ENCODE measurements around the gene SPAG16. TPM values are rescaled to one million over a fixed set of nuclear protein-coding genes. Genes with fewer than 3 reads are reported as not detected.

Gene SPAG16
- total RNA-seq, 1 experiment from 2014 or later = 13.0 TPM

DNA sequence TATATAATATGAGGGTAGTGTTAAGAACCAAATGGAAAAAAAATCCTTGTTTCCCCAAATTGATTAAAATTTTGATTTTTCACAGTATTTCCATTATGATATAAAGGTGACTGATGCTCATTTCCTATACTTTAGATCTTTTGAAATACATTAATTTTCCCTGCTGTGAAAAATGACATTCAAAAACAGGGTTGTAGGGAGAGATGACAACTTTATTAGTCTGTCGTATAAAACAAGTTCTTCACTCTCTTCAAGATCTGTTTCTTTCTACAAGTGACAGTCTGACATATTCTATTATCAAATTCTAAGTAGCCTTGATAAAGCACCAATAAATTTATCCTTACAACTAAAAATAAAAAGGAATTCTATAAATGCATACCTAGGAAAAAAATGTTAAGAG lies 1081.3 kb downstream of the SPAG16 start:
- H3K27ac ChIP-seq (ENCODE audit: low read length) = no peak overlapping the region
- TF ChIP-seq, protein P1, sequence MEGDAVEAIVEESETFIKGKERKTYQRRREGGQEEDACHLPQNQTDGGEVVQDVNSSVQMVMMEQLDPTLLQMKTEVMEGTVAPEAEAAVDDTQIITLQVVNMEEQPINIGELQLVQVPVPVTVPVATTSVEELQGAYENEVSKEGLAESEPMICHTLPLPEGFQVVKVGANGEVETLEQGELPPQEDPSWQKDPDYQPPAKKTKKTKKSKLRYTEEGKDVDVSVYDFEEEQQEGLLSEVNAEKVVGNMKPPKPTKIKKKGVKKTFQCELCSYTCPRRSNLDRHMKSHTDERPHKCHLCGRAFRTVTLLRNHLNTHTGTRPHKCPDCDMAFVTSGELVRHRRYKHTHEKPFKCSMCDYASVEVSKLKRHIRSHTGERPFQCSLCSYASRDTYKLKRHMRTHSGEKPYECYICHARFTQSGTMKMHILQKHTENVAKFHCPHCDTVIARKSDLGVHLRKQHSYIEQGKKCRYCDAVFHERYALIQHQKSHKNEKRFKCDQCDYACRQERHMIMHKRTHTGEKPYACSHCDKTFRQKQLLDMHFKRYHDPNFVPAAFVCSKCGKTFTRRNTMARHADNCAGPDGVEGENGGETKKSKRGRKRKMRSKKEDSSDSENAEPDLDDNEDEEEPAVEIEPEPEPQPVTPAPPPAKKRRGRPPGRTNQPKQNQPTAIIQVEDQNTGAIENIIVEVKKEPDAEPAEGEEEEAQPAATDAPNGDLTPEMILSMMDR (IDR thresholded peaks at IDR 0.05) = no peak
- intact Hi-C loops (cut with micrococcal nuclease; ENCODE audit: unreplicated experiment) = no loop called here
- CTCF ChIA-PET = no interaction called here
- no peaks in the 10 kb centered on the region for H3K36me3 ChIP-seq (ENCODE audit: control insufficient read depth, insufficient read depth, low read length)
- no peaks in the 10 kb centered on the region; the same call in 1 of the 2 replicates for H3K9me3 ChIP-seq (ENCODE audit: control insufficient read depth, insufficient read depth, low read depth, low read length)
- POLR2A ChIA-PET = no interaction called here
- no peaks in the 10 kb centered on the region for H3K27me3 ChIP-seq (ENCODE audit: control insufficient read depth, insufficient read depth, low read length)
- in situ Hi-C loops (cut with HindIII; ENCODE audit: low pct_unique_long_range_greater_than_20kb, low sequenced_read_pairs) = no loop called here
- H3K4me3 ChIP-seq (ENCODE audit: low read depth in 2 of 2, low read length in 2 of 2) = no peak overlapping the region
- H3K4me1 ChIP-seq (ENCODE audit: control insufficient read depth, insufficient read depth, low read length) = no peaks in the 10 kb centered on the region
- no peak for ATAC-seq
- no peak for DNase-seq (ENCODE audit: low read depth, low spot score)
- BruUV-seq (replicated peaks) = no TSS peak

DNA sequence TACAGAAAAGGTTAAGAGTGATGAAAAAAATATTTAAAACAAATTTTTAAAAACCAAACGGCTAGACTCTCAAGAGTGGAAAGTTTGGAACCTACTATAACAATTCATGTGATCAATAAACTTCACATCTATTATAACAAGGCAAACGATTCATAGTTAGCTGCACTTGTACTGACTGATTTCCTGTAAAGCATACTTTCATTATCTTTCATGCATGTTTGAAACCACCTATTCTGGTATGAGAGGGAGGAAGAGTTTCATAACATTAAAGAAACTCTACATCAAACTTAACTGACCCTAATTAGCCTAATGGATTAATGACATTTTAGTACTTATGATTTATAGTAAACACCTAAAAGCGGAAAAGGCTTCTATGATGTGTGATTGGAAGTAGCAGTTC lies 1082.9 kb downstream of the SPAG16 start:
- intact Hi-C loops (cut with micrococcal nuclease; ENCODE audit: unreplicated experiment) (no loop called here), in situ Hi-C loops (cut with HindIII; ENCODE audit: low pct_unique_long_range_greater_than_20kb, low sequenced_read_pairs) (no loop called here)
- TF ChIP-seq, protein P1 (IDR thresholded peaks at IDR 0.05) = no peak
- TF ChIP-seq TCF7L2 (IDR thresholded peaks at IDR 0.05; ENCODE audit: low read depth, low read length) (no peak), SIN3A (IDR thresholded peaks at IDR 0.05; ENCODE audit: borderline replicate concordance, insufficient read depth, low read depth, low read length) (no peak), POLR2AphosphoS5 (IDR thresholded peaks at IDR 0.05; ENCODE audit: low read depth, low read length) (no peak)
- TF ChIP-seq, protein P2, sequence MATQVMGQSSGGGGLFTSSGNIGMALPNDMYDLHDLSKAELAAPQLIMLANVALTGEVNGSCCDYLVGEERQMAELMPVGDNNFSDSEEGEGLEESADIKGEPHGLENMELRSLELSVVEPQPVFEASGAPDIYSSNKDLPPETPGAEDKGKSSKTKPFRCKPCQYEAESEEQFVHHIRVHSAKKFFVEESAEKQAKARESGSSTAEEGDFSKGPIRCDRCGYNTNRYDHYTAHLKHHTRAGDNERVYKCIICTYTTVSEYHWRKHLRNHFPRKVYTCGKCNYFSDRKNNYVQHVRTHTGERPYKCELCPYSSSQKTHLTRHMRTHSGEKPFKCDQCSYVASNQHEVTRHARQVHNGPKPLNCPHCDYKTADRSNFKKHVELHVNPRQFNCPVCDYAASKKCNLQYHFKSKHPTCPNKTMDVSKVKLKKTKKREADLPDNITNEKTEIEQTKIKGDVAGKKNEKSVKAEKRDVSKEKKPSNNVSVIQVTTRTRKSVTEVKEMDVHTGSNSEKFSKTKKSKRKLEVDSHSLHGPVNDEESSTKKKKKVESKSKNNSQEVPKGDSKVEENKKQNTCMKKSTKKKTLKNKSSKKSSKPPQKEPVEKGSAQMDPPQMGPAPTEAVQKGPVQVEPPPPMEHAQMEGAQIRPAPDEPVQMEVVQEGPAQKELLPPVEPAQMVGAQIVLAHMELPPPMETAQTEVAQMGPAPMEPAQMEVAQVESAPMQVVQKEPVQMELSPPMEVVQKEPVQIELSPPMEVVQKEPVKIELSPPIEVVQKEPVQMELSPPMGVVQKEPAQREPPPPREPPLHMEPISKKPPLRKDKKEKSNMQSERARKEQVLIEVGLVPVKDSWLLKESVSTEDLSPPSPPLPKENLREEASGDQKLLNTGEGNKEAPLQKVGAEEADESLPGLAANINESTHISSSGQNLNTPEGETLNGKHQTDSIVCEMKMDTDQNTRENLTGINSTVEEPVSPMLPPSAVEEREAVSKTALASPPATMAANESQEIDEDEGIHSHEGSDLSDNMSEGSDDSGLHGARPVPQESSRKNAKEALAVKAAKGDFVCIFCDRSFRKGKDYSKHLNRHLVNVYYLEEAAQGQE (IDR thresholded peaks at IDR 0.05; ENCODE audit: insufficient read depth in 1 of 2, low read depth in 2 of 2, low read length in 1 of 2) = no peak
- Histone ChIP-seq H3K27ac (ENCODE audit: low read length) (no peak overlapping the region), H3K36me3 (ENCODE audit: control insufficient read depth, insufficient read depth, low read length) (no peaks in the 10 kb centered on the region), H3K4me1 (ENCODE audit: control insufficient read depth, insufficient read depth, low read length) (no peaks in the 10 kb centered on the region), H3K9me3 (ENCODE audit: control insufficient read depth, insufficient read depth, low read depth, low read length) (no peaks in the 10 kb centered on the region; the same call in 1 of the 2 replicates), H3K27me3 (ENCODE audit: control insufficient read depth, insufficient read depth, low read length) (no peaks in the 10 kb centered on the region), H3K4me3 (ENCODE audit: low read depth in 2 of 2, low read length in 2 of 2) (no peak overlapping the region)
- ChIA-PET CTCF (no interaction called here), POLR2A (no interaction called here)
- DNase-seq (ENCODE audit: low read depth, low spot score) = no peak
- no peak for ATAC-seq
- no TSS peak for BruUV-seq (replicated peaks)

All from Panc1 (cell line).